ENCODE measurements around the gene MAPKAP1. TPM values are rescaled to one million over a fixed set of nuclear protein-coding genes. Genes with fewer than 3 reads are reported as not detected.

The MAPKAP1 gene
- total and polyA plus RNA-seq, 9 of the 15 experiments (the other 6 are each of a cell fraction or from before 2014, with no cell fraction given) = 2.6 to 82.1 (median 61.1) TPM

- Histone ChIP-seq H3K27me3 (ENCODE audit: control insufficient read depth in 2 of 2, insufficient read depth in 2 of 2, low read length in 2 of 2) (no peaks in the 10 kb centered on the region), H3K4me3 (no peak overlapping the region), H2AFZ (ENCODE audit: low read depth, low read length) (no peak overlapping the region), H3K9me3 (replicated peaks; ENCODE audit: control insufficient read depth, insufficient read depth, low read depth, low read length) (no peaks in the 10 kb centered on the region), H3K36me3 (ENCODE audit: control insufficient read depth, insufficient read depth, low read length) (no peaks in the 10 kb centered on the region), H3K79me2 (ENCODE audit: control insufficient read depth, insufficient read depth, low read length) (no peaks in the 10 kb centered on the region), H3K4me2 (ENCODE audit: insufficient read depth, low read length) (no peak overlapping the region), H3K9ac (ENCODE audit: insufficient read depth in 1 of 2, low read depth in 2 of 2, low read length in 2 of 2) (no peak overlapping the region), H3K4me1 (replicated peaks in 1 of 2; ENCODE audit: control insufficient read depth in 2 of 2, insufficient read depth in 2 of 2, low read length in 2 of 2) (0 out of 5 replicates have a peak, but pooled peaks cover 0 to 4% of the 10 kb centered on the region in 2 experiments), H4K20me1 (replicated peaks; ENCODE audit: control insufficient read depth, insufficient read depth, low read length) (no peaks in the 10 kb centered on the region), H3K9me1 (ENCODE audit: control insufficient read depth, insufficient read depth, low read length) (no peaks in the 10 kb centered on the region), H3K27ac (ENCODE audit: extremely low read depth, low read depth, low read length) (no peak overlapping the region)
- FAIRE-seq = no peak
- DNase-seq (ENCODE audit: extremely low read depth in 1 of 4, low spot score in 3 of 4) = no peak
- in situ Hi-C loops (cut with MboI) (no loop called here), intact Hi-C loops (cut with micrococcal nuclease) (no loop called here)
- ChIA-PET POLR2A (interaction anchor here (1.1 kb wide), 1 partner anchor 13 kb away, joined by 3 read pairs; no protein-coding TSS in a partner anchor), CTCF (ENCODE audit: low intra/inter-chr PET ratio) (no interaction called here)
- no peak for ATAC-seq
- no TSS peak for BruUV-seq (replicated peaks)
- WGBS (ENCODE audit: insufficient coverage, low coverage, missing lambda C conversion rate) = 92% methylated on average over 14 of the region's 14 CpGs
- TF ChIP-seq NRF1 (conservative IDR thresholded peaks at IDR 0.05 in 1 of 2, IDR thresholded peaks at IDR 0.05 in 1 of 2) = no peak
- TF ChIP-seq JUN (IDR thresholded peaks at IDR 0.05; ENCODE audit: borderline replicate concordance, low read depth, low read length) = no peak
- TF ChIP-seq JUN (CRISPR knock-in tag; IDR thresholded peaks at IDR 0.05; ENCODE audit: borderline replicate concordance) = no peak
- no peak for TF ChIP-seq ETS2 (tag; IDR thresholded peaks at IDR 0.05; ENCODE audit: borderline replicate concordance, poor library complexity, severe bottlenecking)
- TF ChIP-seq NUFIP1 (IDR thresholded peaks at IDR 0.05; ENCODE audit: partially characterized antibody) = no peak
- no peak for TF ChIP-seq CHD4 (IDR thresholded peaks at IDR 0.05; ENCODE audit: insufficient read depth, insufficient replicate concordance, low read depth, low read length, poor library complexity, severe bottlenecking)
- TF ChIP-seq FOXA3 (CRISPR knock-in tag; conservative IDR thresholded peaks at IDR 0.05 in 1 of 2, IDR thresholded peaks at IDR 0.05 in 1 of 2) = no peak
Observed at GRCh38 chr9:125505988-125506438, 201.0 kb downstream of the MAPKAP1 start.

All from K562 (cell line).